Brain microvascular endothelial cell (primary cell): ENCODE data around the gene SPRING1.

ENCODE experiments used
- DNase-seq: peaks from one replicate; pipeline ENCODE4 v3.0.0-alpha.2; 2020
- H3K27ac ChIP-seq: fragments of 250-450 bp; sonication (Bioruptor Pico); 2 replicates; pipeline ENCODE4 v1.5.1; 2020; ENCODE audit warnings: mild to moderate bottlenecking, moderate library complexity
- H3K27me3 ChIP-seq: fragments of 250-450 bp; sonication (Bioruptor Pico); replicated peaks from 2 replicates; pipeline ENCODE4 v1.5.1; 2020; ENCODE audit warnings: mild to moderate bottlenecking
- H3K36me3 ChIP-seq: fragments of 250-450 bp; sonication (Bioruptor Pico); replicated peaks from 2 replicates; pipeline ENCODE4 v1.5.1; 2020; ENCODE audit warnings: mild to moderate bottlenecking
- H3K4me3 ChIP-seq: 2 replicates; pipeline ENCODE4 v1.5.1; 2011; ENCODE audit warnings: low read depth, mild to moderate bottlenecking, control low read depth, low read length, moderate library complexity
- in situ Hi-C: cut with HindIII; loops from 2 replicates; pipeline ENCODE4 v1.10.0; 2017; ENCODE audit warnings: low sequenced_read_pairs, low pct_ligation_motif_present
- TF ChIP-seq, protein P1 (sequence below): IDR thresholded peaks from 2 replicates; pipeline ENCODE4 v1.5.1; 2011; ENCODE audit warnings: low read depth, mild to moderate bottlenecking, moderate library complexity, low read length, control low read depth, inconsistent platforms; ENCODE audit errors: missing control alignments

SPRING1 gene

DNA sequence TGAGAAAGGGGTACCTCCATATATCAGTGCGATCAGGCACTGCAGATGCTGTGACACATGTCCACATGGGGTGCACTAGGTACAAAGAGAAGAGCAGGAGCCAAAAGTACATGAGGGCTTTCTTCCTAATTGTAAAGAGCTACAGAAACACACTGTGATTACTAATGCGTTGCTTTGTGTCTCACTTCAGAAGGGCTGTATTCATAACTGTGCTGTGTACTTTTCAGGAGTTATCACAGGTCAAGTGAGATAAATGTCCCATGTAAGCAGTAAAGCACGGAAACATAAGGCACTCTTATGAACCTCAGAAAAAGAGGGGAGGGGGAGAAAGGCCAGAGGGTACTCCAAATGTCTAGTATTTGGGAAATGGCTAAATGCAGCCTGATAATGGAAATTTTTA lies 10.6 kb downstream of the SPRING1 start:
- TF ChIP-seq, protein P1, sequence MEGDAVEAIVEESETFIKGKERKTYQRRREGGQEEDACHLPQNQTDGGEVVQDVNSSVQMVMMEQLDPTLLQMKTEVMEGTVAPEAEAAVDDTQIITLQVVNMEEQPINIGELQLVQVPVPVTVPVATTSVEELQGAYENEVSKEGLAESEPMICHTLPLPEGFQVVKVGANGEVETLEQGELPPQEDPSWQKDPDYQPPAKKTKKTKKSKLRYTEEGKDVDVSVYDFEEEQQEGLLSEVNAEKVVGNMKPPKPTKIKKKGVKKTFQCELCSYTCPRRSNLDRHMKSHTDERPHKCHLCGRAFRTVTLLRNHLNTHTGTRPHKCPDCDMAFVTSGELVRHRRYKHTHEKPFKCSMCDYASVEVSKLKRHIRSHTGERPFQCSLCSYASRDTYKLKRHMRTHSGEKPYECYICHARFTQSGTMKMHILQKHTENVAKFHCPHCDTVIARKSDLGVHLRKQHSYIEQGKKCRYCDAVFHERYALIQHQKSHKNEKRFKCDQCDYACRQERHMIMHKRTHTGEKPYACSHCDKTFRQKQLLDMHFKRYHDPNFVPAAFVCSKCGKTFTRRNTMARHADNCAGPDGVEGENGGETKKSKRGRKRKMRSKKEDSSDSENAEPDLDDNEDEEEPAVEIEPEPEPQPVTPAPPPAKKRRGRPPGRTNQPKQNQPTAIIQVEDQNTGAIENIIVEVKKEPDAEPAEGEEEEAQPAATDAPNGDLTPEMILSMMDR: no peak
- no peaks in the 10 kb centered on the region for H3K36me3 ChIP-seq
- DNase-seq: no peak
- no peak overlapping the region for H3K4me3 ChIP-seq
- no peak overlapping the region for H3K27ac ChIP-seq
- H3K27me3 ChIP-seq: no peaks in the 10 kb centered on the region
- in situ Hi-C loops: no loop called here

DNA sequence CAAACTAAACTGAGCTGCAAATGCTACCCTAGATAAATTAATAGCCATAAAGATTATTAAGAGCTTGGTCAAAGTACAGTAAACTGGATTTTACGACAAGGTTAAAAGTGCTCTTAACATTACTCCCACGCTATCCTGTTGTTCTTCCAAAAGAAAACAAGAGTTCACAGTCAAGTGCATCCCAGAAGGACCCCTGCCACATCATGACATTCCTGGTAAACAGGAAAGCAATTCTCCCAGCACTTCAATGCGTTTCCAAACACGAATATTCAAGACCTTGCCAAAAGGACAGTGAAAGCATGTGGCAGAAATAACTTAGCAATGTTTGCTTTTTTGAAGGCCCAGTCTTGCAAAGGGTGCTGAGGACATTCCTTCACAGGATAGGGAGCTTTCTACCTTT lies 11.2 kb downstream of the SPRING1 start:
- TF ChIP-seq, protein P1: no peak
- Histone ChIP-seq H3K27me3 (no peaks in the 10 kb centered on the region), H3K4me3 (no peak overlapping the region), H3K27ac (no peak overlapping the region), H3K36me3 (no peaks in the 10 kb centered on the region)
- in situ Hi-C loops: no loop called here
- no peak for DNase-seq

DNA sequence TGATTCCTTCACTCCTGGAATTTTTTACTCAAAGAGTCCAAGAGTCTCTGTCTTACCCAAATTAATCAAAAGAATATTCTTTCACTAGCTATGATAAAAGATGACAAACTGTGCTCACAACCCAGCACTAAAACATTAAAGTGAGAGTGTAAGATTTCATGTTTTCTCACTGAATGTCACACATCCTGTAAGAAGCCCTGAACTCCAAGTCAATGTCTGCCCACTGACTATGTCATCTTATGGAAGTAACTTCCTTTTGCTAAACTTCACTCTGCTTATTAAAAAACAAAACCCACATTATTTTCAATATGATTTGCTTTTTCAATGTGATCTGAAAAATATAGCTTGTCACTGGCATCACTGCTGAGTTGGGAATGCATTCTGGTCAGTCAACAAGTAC lies 15.6 kb downstream of the SPRING1 start:
- in situ Hi-C loops: no loop called here
- no peak for DNase-seq
- Histone ChIP-seq H3K27me3 (no peaks in the 10 kb centered on the region), H3K36me3 (peaks cover 5% of the 10 kb centered on the region), H3K4me3 (no peak overlapping the region), H3K27ac (no peak overlapping the region)
- TF ChIP-seq, protein P1: no peak

DNA sequence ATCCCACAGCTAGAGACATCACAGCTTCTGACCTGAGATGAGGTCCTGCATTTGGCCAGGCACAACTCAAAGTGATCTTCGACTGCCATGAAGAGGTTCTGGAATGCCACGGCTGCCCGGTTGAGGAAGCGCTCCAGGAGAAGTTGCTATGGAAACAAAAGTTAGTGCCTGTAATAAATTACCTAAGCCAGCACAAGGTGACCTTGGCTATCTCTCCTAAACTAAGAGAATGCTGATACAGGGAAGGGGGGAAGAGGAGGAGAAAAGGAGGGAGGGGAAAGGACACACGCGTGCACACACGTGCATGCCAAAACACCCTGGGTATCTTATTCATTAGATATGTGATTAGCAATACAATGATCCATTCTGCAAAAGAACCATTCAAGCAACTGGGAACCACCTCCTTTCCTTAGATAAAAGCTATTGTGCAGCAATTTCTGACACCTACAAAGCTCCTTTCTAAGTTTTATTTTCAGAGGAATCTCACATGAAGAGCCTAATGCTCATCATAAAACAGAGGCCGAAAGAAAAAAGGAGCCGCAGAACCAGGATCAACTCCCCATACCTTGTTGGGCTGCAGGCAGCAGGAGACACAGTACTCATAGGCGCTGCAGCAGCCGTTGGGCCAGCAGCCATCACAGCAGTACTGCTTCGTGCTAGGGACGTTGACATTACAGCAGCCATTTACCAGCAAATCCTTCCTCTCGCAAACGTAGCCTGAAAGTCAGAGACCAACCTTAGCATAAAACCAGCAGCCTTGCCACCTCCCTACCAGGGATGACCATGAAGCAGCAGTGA lies 17.9 kb downstream of the SPRING1 start:
- in situ Hi-C loops: no loop called here
- no peak overlapping the region for H3K4me3 ChIP-seq
- H3K27me3 ChIP-seq: no peaks in the 10 kb centered on the region
- TF ChIP-seq, protein P1: no peak
- peaks cover 8% of the 10 kb centered on the region for H3K36me3 ChIP-seq
- no peak for DNase-seq
- no peak overlapping the region for H3K27ac ChIP-seq

DNA sequence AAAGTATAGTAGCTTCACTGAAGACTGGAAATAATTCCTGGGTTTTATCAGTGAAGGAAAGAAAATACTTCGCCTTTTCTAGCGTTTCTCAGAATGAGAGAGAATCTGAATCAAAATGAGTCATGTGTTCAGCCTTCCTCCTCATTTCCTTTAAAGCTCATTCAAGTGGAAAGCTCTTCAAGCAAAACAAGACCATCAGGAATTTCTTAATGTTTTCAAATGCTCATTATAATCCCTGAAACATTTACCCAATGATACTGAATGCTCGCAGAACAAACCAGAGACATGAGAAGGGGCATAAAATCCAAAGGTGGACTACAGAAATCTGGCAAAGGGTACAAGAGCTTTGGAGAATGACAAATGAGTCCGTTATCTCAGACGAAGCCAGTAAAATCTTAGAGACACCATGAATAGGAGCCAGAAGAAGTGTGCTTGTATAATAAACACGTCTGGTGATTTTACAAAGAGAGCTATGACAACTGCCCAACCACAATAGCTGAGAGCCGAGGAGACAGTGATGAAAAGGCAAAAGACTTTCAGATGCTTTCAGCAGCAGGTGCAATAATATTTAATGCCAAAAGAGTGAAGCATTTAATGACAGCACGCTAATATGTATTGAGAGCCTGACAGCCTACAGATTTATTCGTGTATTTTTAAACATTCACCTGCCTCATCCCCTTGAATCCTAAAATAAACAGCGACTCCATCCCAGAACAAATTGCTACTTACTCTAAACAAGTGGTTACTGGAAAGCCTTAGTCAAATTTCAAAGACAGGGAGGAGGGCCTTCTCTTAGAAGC lies 19.0 kb downstream of the SPRING1 start:
- Histone ChIP-seq H3K4me3 (no peak overlapping the region), H3K27me3 (no peaks in the 10 kb centered on the region), H3K36me3 (peaks cover 8% of the 10 kb centered on the region), H3K27ac (no peak overlapping the region)
- in situ Hi-C loops: no loop called here
- TF ChIP-seq, protein P1: no peak
- no peak for DNase-seq
